ENCODE measurements around the gene ZDHHC24.
A peak's percentile ranks its signal among the peaks of the same experiment; 100 is the strongest.
"Not testable (repeated sequence)": the region's sequence is repeated elsewhere in the genome, so short reads cannot be mapped to it uniquely, and the experiment has no call there.

The ZDHHC24 gene

GRCh38 chr11:66545701-66546367 lies at the start of gene ZDHHC24:
TSS of gene ZDHHC24 (minus strand) at chr11:66546048. CDS start at chr11:66546003, 45 bp downstream.
- peak; percentile 94 for DNase-seq (ENCODE audit: low spot score)

GRCh38 chr11:66595245-66595904 lies 49.5 kb upstream of the ZDHHC24 start:
- DNase-seq (ENCODE audit: low spot score) = no peak

GRCh38 chr11:66593650-66594049 lies 47.8 kb upstream of the ZDHHC24 start:
- DNase-seq (ENCODE audit: low spot score) = no peak

GRCh38 chr11:66593303-66593635 lies 47.4 kb upstream of the ZDHHC24 start:
- DNase-seq (ENCODE audit: low spot score) = no peak

- DNase-seq (ENCODE audit: low spot score) = peak; percentile 98
Observed at GRCh38 chr11:66592457-66593302, 46.8 kb upstream of the ZDHHC24 start, which contains the start of the genes CCDC87 and CCS. TSS of gene CCDC87 (minus strand) at chr11:66593063. CDS start at chr11:66593015, 48 bp downstream. TSS of gene CCS (plus strand) at chr11:66593185. CDS start at chr11:66593262, 77 bp downstream.

- no peak for DNase-seq (ENCODE audit: low spot score)
Observed at GRCh38 chr11:66591175-66591574, 45.3 kb upstream of the ZDHHC24 start.

GRCh38 chr11:66589996-66590675 lies 44.3 kb upstream of the ZDHHC24 start:
- no peak for DNase-seq (ENCODE audit: low spot score)

- DNase-seq (ENCODE audit: low spot score) = not testable (repeated sequence)
Observed at GRCh38 chr11:66589315-66589714, 43.5 kb upstream of the ZDHHC24 start.

GRCh38 chr11:66586136-66586535 lies 40.3 kb upstream of the ZDHHC24 start:
- DNase-seq (ENCODE audit: low spot score) = no peak

- not testable (repeated sequence) for DNase-seq (ENCODE audit: low spot score)
Observed at GRCh38 chr11:66585447-66585846, 39.6 kb upstream of the ZDHHC24 start.

GRCh38 chr11:66582565-66583147 lies 36.8 kb upstream of the ZDHHC24 start:
- not testable (repeated sequence) for DNase-seq (ENCODE audit: low spot score)

GRCh38 chr11:66581261-66581660 lies 35.4 kb upstream of the ZDHHC24 start:
- no peak for DNase-seq (ENCODE audit: low spot score)

GRCh38 chr11:66580803-66581202 lies 35.0 kb upstream of the ZDHHC24 start:
- DNase-seq (ENCODE audit: low spot score) = no peak

GRCh38 chr11:66579017-66579606 lies 33.3 kb upstream of the ZDHHC24 start:
- peak; percentile 63 for DNase-seq (ENCODE audit: low spot score)

GRCh38 chr11:66570850-66571180 lies 25.0 kb upstream of the ZDHHC24 start:
- DNase-seq (ENCODE audit: low spot score) = no peak

GRCh38 chr11:66570079-66570849 lies 24.4 kb upstream of the ZDHHC24 start:
- DNase-seq (ENCODE audit: low spot score) = no peak

- DNase-seq (ENCODE audit: low spot score) = no peak
Observed at GRCh38 chr11:66569076-66569475, 23.2 kb upstream of the ZDHHC24 start.

GRCh38 chr11:66568124-66568916 lies 22.5 kb upstream of the ZDHHC24 start, which contains the start of gene CTSF:
TSS of gene CTSF (minus strand) at chr11:66568606. CDS start at chr11:66568486, 120 bp downstream.
- DNase-seq (ENCODE audit: low spot score) = no peak

- DNase-seq (ENCODE audit: low spot score) = no peak
Observed at GRCh38 chr11:66567787-66568123, 21.9 kb upstream of the ZDHHC24 start.

GRCh38 chr11:66566221-66566620 lies 20.4 kb upstream of the ZDHHC24 start:
- DNase-seq (ENCODE audit: low spot score) = no peak
